ENCODE measurements around the gene CDH4.

- TF ChIP-seq POLR2A (IDR thresholded peaks at IDR 0.05) (no peak), CTCF (IDR thresholded peaks at IDR 0.05) (no peak), EP300 (IDR thresholded peaks at IDR 0.05) (no peak)
These were observed 650.3 kb downstream of the CDH4 start for GRCh38 chr20:61902221-61902869.

Measured in ovary (tissue), 3 donors.